Adrenal gland (tissue), 12 donors: ENCODE results near the gene CFLAR. TPM values are rescaled to one million over a fixed set of nuclear protein-coding genes. Genes with fewer than 3 reads are reported as not detected.

Experiments used
- DNase-seq, 7 donors: peaks; one replicate each; pipeline ENCODE4 v3.0.0-alpha.2; 2019 to 2020
- H3K27ac ChIP-seq, 5 donors: fragments of 200-600 bp; sonication (generic) in 4 of 5; 1 replicate in 3 of 5; 2 replicates in 2 of 5; pipeline versions ENCODE4 v1.5.1 to v1.8.0; 2016 to 2020; ENCODE audit warnings: mild to moderate bottlenecking in 1 of 5
- H3K27me3 ChIP-seq: fragments of 200-600 bp; 2 replicates; pipeline ENCODE4 v1.8.0; 2021
- H3K36me3 ChIP-seq, 2 donors: fragments of 200-600 bp; replicated peaks in 1 of 2; 1 replicate in 1 of 2; 2 replicates in 1 of 2; pipeline versions ENCODE4 v1.5.1 to v1.8.0; 2018 to 2022
- H3K4me1 ChIP-seq, 2 donors: fragments of 200-600 bp; replicated peaks in 1 of 2; 1 replicate in 1 of 2; 2 replicates in 1 of 2; pipeline versions ENCODE4 v1.5.1 to v1.8.0; 2018 to 2021
- H3K4me3 ChIP-seq, 4 donors: fragments of 200-600 bp; sonication (generic) in 3 of 4; one replicate each; pipeline ENCODE4 v1.5.1; 2016 to 2018
- H3K9me3 ChIP-seq, 3 donors: fragments of 200-600 bp; sonication (generic) in 1 of 3; replicated peaks in 1 of 3; 1 replicate in 2 of 3; 2 replicates in 1 of 3; pipeline versions ENCODE4 v1.5.1 to v1.8.0; 2016 to 2021
- POLR2A ChIP-seq, 2 donors: fragments of 450-650 bp; IDR thresholded peaks; one replicate each; pipeline ENCODE4 v1.6.1; 2017; ENCODE audit warnings: antibody characterized with exemption in 2 of 2, mild to moderate bottlenecking in 2 of 2, moderate library complexity in 1 of 2
- WGBS, 4 donors: extraction: QIAGEN DNeasy Blood & Tissue Kit in 2 of 4; methylation state at CpG; one replicate each; pipeline versions ENCODE4 v1.1.5 to v1.1.7; 2013 to 2017; 5-methylcytosine and 5-hydroxymethylcytosine counted together
- intact Hi-C, 2 donors: fragments of 100-400 bp; cut with DNase I; formaldehyde crosslinking; loops; one replicate each; pipeline versions ENCODE4 v1.14.1 to v1.15.0; 2022 to 2023
- polyA plus RNA-seq, 3 donors: library from polyadenylated mRNA; stranded (reverse); fragments of 200-250 nt in 2 of 3; fragments of 350-450 nt in 1 of 3; fragmentation: Illumina TruSeq in 1 of 3; extraction: RNeasy Lipid Tissue Mini Kit (QIAGEN cat#74804) in 1 of 3; gene quantifications; one replicate each; pipeline ENCODE4 v1.2.3, GENCODE V29; 2013 to 2014
- total RNA-seq, 9 donors: library from RNA; depleted of rRNA in 4 of 9; stranded (reverse); fragments of >200 nt in 4 of 9; fragments of 120-200 nt in 1 of 9; fragmentation: NEBNext Ultra II Directional in 1 of 9; extraction: Animal tissue kit (Norgen Biotek cat#: 25700) in 1 of 9; gene quantifications; one replicate each; pipeline versions ENCODE4 v1.1.0 to v1.2.4, GENCODE V29; 2013 to 2023
- TF ChIP-seq, protein P1 (sequence below), 6 experiments: fragments of 450-650 bp in 4 of 6; fragments of 200-600 bp in 2 of 6; sonication (generic) in 1 of 6; IDR thresholded peaks; 1 replicate in 5 of 6; 2 replicates in 1 of 6; pipeline versions ENCODE4 v1.5.1 to v1.8.0; 2016 to 2021; ENCODE audit warnings: antibody characterized with exemption in 6 of 6, mild to moderate bottlenecking in 2 of 6, moderate library complexity in 1 of 6
- donor health status: healthy with polysubstance abuse.
- donor health status: Bipolar disorder and iron deficiency.
- donor health status: DM: yes; HTN: yes; CAD: no.
- donor health status: DM: no; HTN: no; CAD: no.
- donor health status: DM: no; HTN: no; CAD: no.
- donor health status: DM: yes; HTN: yes; CAD: no.

CFLAR gene
- total and polyA plus RNA-seq, 12 donors: 47.1 to 267 (median 91.8) TPM

GRCh38 chr2:201194097-201194496 lies 78.1 kb downstream of the CFLAR start:
- H3K4me3 ChIP-seq: no peak overlapping the region
- H3K36me3 ChIP-seq: no peaks in the 10 kb centered on the region
- intact Hi-C loops: no loop called here
- no peak for DNase-seq
- H3K4me1 ChIP-seq: peaks cover 0 to 16% of the 10 kb centered on the region in 2 donors
- H3K27ac ChIP-seq: no peak overlapping the region
- no peaks in the 10 kb centered on the region for H3K9me3 ChIP-seq
- 65 to 77% (median 75%) methylated on average over 3 of the region's 3 CpGs for WGBS, 4 donors
- H3K27me3 ChIP-seq: no peaks in the 10 kb centered on the region
- TF ChIP-seq, protein P1, sequence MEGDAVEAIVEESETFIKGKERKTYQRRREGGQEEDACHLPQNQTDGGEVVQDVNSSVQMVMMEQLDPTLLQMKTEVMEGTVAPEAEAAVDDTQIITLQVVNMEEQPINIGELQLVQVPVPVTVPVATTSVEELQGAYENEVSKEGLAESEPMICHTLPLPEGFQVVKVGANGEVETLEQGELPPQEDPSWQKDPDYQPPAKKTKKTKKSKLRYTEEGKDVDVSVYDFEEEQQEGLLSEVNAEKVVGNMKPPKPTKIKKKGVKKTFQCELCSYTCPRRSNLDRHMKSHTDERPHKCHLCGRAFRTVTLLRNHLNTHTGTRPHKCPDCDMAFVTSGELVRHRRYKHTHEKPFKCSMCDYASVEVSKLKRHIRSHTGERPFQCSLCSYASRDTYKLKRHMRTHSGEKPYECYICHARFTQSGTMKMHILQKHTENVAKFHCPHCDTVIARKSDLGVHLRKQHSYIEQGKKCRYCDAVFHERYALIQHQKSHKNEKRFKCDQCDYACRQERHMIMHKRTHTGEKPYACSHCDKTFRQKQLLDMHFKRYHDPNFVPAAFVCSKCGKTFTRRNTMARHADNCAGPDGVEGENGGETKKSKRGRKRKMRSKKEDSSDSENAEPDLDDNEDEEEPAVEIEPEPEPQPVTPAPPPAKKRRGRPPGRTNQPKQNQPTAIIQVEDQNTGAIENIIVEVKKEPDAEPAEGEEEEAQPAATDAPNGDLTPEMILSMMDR (IDR thresholded peaks at IDR 0.05): no peak
- TF ChIP-seq POLR2A (IDR thresholded peaks at IDR 0.05): no peak

- Histone ChIP-seq H3K27ac (no peak overlapping the region), H3K27me3 (no peaks in the 10 kb centered on the region), H3K36me3 (no peaks in the 10 kb centered on the region), H3K4me1 (peaks cover 0 to 16% of the 10 kb centered on the region in 2 donors), H3K4me3 (no peak overlapping the region), H3K9me3 (no peaks in the 10 kb centered on the region)
- TF ChIP-seq, protein P1 (IDR thresholded peaks at IDR 0.05): no peak
- TF ChIP-seq POLR2A (IDR thresholded peaks at IDR 0.05): no peak
- WGBS, 4 donors: 79 to 95% (median 89%) methylated on average over 3 of the region's 3 CpGs
- intact Hi-C loops: no loop called here
- DNase-seq: no peak
Measured at GRCh38 chr2:201195331-201195730, 79.4 kb downstream of the CFLAR start.

GRCh38 chr2:201196003-201196402 lies 80.0 kb downstream of the CFLAR start:
- Histone ChIP-seq H3K4me3 (no peak overlapping the region), H3K36me3 (no peaks in the 10 kb centered on the region), H3K27me3 (no peaks in the 10 kb centered on the region), H3K27ac (no peak overlapping the region), H3K9me3 (no peaks in the 10 kb centered on the region), H3K4me1 (peaks cover 0 to 11% of the 10 kb centered on the region in 2 donors)
- intact Hi-C loops: no loop called here
- WGBS, 4 donors: 79 to 93% (median 84%) methylated on average over 3 of the region's 3 CpGs
- TF ChIP-seq, protein P1 (IDR thresholded peaks at IDR 0.05): no peak
- no peak for TF ChIP-seq POLR2A (IDR thresholded peaks at IDR 0.05)
- no peak for DNase-seq

DNA sequence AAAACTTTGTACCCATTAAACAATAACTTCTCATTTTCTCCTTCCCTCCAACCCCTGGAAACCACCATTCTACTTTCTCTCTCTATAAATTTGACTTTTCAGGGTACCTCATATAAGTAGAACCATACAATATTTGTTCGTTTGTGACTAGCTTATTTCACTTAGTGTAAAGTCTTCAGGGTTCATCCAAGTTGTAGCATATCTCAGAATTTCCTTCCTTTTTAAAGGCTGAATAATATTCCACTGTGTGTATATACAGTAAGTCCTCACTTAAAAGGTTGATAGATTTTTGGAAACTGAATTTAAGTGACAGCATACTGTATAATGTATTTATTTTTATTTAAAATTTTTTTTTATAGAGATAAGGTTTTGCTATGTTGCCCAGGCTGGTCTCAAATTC lies 80.8 kb downstream of the CFLAR start:
- DNase-seq: no peak
- Histone ChIP-seq H3K27ac (no peak overlapping the region), H3K9me3 (no peaks in the 10 kb centered on the region), H3K36me3 (no peaks in the 10 kb centered on the region), H3K4me3 (no peak overlapping the region), H3K27me3 (no peaks in the 10 kb centered on the region), H3K4me1 (peaks cover 0 to 3% of the 10 kb centered on the region in 2 donors)
- 85 to 95% (median 86%) methylated on average over 1 of the region's 1 CpG for WGBS, 4 donors
- intact Hi-C loops: no loop called here
- TF ChIP-seq, protein P1 (IDR thresholded peaks at IDR 0.05): no peak
